Ovary (tissue), 3 donors: ENCODE measurements around the gene FAM20C.

ENCODE experiments used
- CTCF ChIP-seq, 3 donors: fragments of 450-650 bp in 2 of 3; fragments of 200-600 bp in 1 of 3; IDR thresholded peaks; one replicate each; pipeline versions ENCODE4 v1.5.1 to v1.8.0; 2016 to 2022; ENCODE audit warnings: antibody characterized with exemption in 3 of 3, mild to moderate bottlenecking in 1 of 3
- EP300 ChIP-seq: sonication (generic); formaldehyde crosslinking; IDR thresholded peaks from one replicate; pipeline ENCODE4 v1.6.1; 2017; ENCODE audit warnings: antibody characterized with exemption
- POLR2A ChIP-seq: fragments of 450-650 bp; IDR thresholded peaks from one replicate; pipeline ENCODE4 v1.6.1; 2017; ENCODE audit warnings: antibody characterized with exemption, mild to moderate bottlenecking, moderate library complexity
- donor health status: DM: no; HTN: no; CAD: no.

- no peak for TF ChIP-seq CTCF (IDR thresholded peaks at IDR 0.05)
- TF ChIP-seq POLR2A: no peak
- TF ChIP-seq EP300: no peak
These were observed 115.6 kb downstream of the FAM20C start for GRCh38 chr7:307970-308369.
